ENCODE measurements around the gene RNU5B-1. TPM values are rescaled to one million over a fixed set of nuclear protein-coding genes. Genes with fewer than 3 reads are reported as not detected.

Gene RNU5B-1
- total and polyA plus RNA-seq, 2 of the 4 experiments (the other 2 are of a cell fraction), result not detected

- no peaks in the 10 kb centered on the region for H3K9me1 ChIP-seq (ENCODE audit: insufficient read depth, low read length)
- ATAC-seq (ENCODE audit: low read depth) (no peak), DNase-seq (no peak)
- ChIA-PET POLR2A (ENCODE audit: unreplicated experiment) (no interaction called here), CTCF (no interaction called here)
- no peak overlapping the region for H2AFZ ChIP-seq (replicated peaks; ENCODE audit: low read length, poor library complexity)
- H4K20me1 ChIP-seq (ENCODE audit: insufficient read depth, low read length), result no peaks in the 10 kb centered on the region
- H3K4me2 ChIP-seq (ENCODE audit: low read depth, low read length), result no peak overlapping the region
- H2AK9ac ChIP-seq (replicated peaks; ENCODE audit: low read depth, low read length, poor library complexity), result no peak overlapping the region
- no peak overlapping the region for H4K91ac ChIP-seq (ENCODE audit: insufficient read depth, low read depth, low read length)
- no peak overlapping the region for H3K23ac ChIP-seq (ENCODE audit: low read depth, low read length)
- no peak overlapping the region for H3K9ac ChIP-seq (ENCODE audit: low read depth, low read length)
- TF ChIP-seq USF2 (IDR thresholded peaks at IDR 0.05; ENCODE audit: low read depth, low read length), result no peak
- TF ChIP-seq POLR2A (IDR thresholded peaks at IDR 0.05; ENCODE audit: low read depth, low read length), result no peak
- no peak for TF ChIP-seq BHLHE40 (IDR thresholded peaks at IDR 0.05; ENCODE audit: low read depth, low read length)
- no peak for TF ChIP-seq MAZ (IDR thresholded peaks at IDR 0.05; ENCODE audit: borderline replicate concordance, low read depth, low read length)
- no peak for TF ChIP-seq RCOR1 (IDR thresholded peaks at IDR 0.05; ENCODE audit: insufficient replicate concordance, low read length)
- H3K14ac ChIP-seq (replicated peaks; ENCODE audit: low read depth, low read length), result no peak overlapping the region
- no peaks in the 10 kb centered on the region for H3K79me1 ChIP-seq (ENCODE audit: low read depth in 1 of 2, low read length in 2 of 2)
- no peak overlapping the region for H4K5ac ChIP-seq (ENCODE audit: low read depth, low read length)
- H3K27me3 ChIP-seq (ENCODE audit: control insufficient read depth, insufficient read depth, low read length), result peaks cover 59% of the 10 kb centered on the region
- H3K4me1 ChIP-seq (ENCODE audit: control insufficient read depth, insufficient read depth, low read length), result no peaks in the 10 kb centered on the region
- H3K56ac ChIP-seq (ENCODE audit: extremely low read depth, insufficient read depth, low read length), result no peak overlapping the region
- no peak overlapping the region for H2BK20ac ChIP-seq (ENCODE audit: low read depth, low read length)
- no peak overlapping the region for H3K27ac ChIP-seq (ENCODE audit: insufficient read depth, low read length)
- no peak overlapping the region for H2BK15ac ChIP-seq (ENCODE audit: low read depth, low read length)
- intact Hi-C loops (cut with micrococcal nuclease) (no loop called here), dilution Hi-C loops (cut with HindIII; ENCODE audit: low sequenced_read_pairs, unreplicated experiment) (no loop called here), in situ Hi-C loops (cut with MboI; ENCODE audit: low sequenced_read_pairs) (no loop called here)
- no peak overlapping the region for H2BK5ac ChIP-seq (ENCODE audit: low read depth, low read length, poor library complexity, severe bottlenecking)
- no peak overlapping the region for H2AK5ac ChIP-seq (ENCODE audit: low read depth, low read length)
- 93% methylated on average over 3 of the region's 16 CpGs; no CpG with 5 or more reads in 1 of the 2 experiments for WGBS, 2 experiments (ENCODE audit: extremely low coverage in 2 of 2, insufficient read length in 1 of 2)
- H2BK120ac ChIP-seq (ENCODE audit: low read depth, low read length), result no peak overlapping the region
- BruUV-seq (replicated peaks), result no TSS peak
- H3K36me3 ChIP-seq (ENCODE audit: control insufficient read depth, insufficient read depth, low read length), result no peaks in the 10 kb centered on the region
- H3K18ac ChIP-seq (ENCODE audit: low read depth, low read length), result no peak overlapping the region
- H3K4ac ChIP-seq (ENCODE audit: low read depth, low read length), result no peak overlapping the region
- no peak overlapping the region for H3K4me3 ChIP-seq (ENCODE audit: insufficient read depth, low read depth, low read length)
- no peaks in the 10 kb centered on the region for H3K9me3 ChIP-seq (ENCODE audit: control insufficient read depth, insufficient read depth, low read length)
- H4K8ac ChIP-seq (ENCODE audit: low read depth in 2 of 2, low read length in 2 of 2), result no peak overlapping the region
Observed at GRCh38 chr15:65333148-65333820, 28.8 kb downstream of the RNU5B-1 start.
